22Rv1 (cell line): ENCODE data around the gene CTNNBIP1.

ENCODE experiments used
- CTCF ChIP-seq: fragments of 450-650 bp; IDR thresholded peaks from 2 replicates; pipeline ENCODE4 v1.5.1; 2017; ENCODE audit warnings: mild to moderate bottlenecking
- ZFX ChIP-seq: fragments of 450-650 bp; IDR thresholded peaks from 2 replicates; pipeline ENCODE4 v1.6.1; 2017; ENCODE audit warnings: antibody characterized with exemption, borderline replicate concordance

- no peak for TF ChIP-seq CTCF
- no peak for TF ChIP-seq ZFX
These were observed 4.5 kb upstream of the CTNNBIP1 start for GRCh38 chr1:9914610-9914937.
